ENCODE data around the gene GPR82.

GPR82 gene

DNA sequence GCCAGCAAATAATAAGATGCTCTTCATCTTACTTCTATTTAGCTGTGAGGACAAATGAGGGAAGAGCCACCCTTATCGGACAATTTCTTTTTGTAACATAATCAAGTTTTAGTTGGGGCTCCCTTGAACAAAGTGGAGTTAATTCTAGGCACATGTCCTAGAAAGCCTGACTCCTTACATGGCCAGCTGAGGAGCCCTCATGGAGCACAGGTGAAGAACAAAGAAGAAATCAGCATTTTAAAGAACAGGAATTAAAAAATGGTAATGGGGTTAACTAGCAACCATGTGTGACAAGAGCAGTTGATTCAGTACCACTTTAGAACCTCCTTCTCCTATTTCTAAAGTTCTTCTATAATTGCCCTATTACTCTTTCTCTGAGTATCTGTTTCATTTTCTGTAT is 15.9 kb downstream of the GPR82 start:
- Histone ChIP-seq H2BK5ac (ENCODE audit: low read depth, low read length, poor library complexity) (no peak overlapping the region), H2AFZ (ENCODE audit: insufficient read depth, low read length, poor library complexity) (no peak overlapping the region), H2BK12ac (ENCODE audit: low read length) (no peak overlapping the region), H3K4me3 (ENCODE audit: low read depth, low read length) (no peak overlapping the region), H3K4me2 (ENCODE audit: low read length) (no peak overlapping the region), H3K9me3 (ENCODE audit: insufficient read depth, low read depth, low read length) (no peaks in the 10 kb centered on the region), H3K23ac (ENCODE audit: low read length) (no peak overlapping the region), H3K18ac (ENCODE audit: low read length) (no peak overlapping the region), H4K8ac (ENCODE audit: low read depth, low read length) (no peak overlapping the region), H2AK5ac (ENCODE audit: low read length) (no peak overlapping the region), H2BK120ac (ENCODE audit: insufficient read depth, low read length, poor library complexity) (no peak overlapping the region), H3K27ac (ENCODE audit: low read depth, low read length) (no peak overlapping the region), H3K9ac (ENCODE audit: low read length) (no peak overlapping the region), H3K4me1 (ENCODE audit: control insufficient read depth in 1 of 2, insufficient read depth in 2 of 2, low read length in 2 of 2) (no peaks in the 10 kb centered on the region), H3K4ac (ENCODE audit: low read depth, low read length) (no peak overlapping the region), H3K14ac (ENCODE audit: low read length) (no peak overlapping the region), H3K79me2 (ENCODE audit: control insufficient read depth, insufficient read depth, low read length, poor library complexity) (no peaks in the 10 kb centered on the region), H4K91ac (ENCODE audit: low read depth, low read length) (no peak overlapping the region), H3K36me3 (ENCODE audit: control insufficient read depth in 1 of 2, insufficient read depth in 2 of 2, low read length in 2 of 2) (no peaks in the 10 kb centered on the region), H3K79me1 (ENCODE audit: low read length) (no peaks in the 10 kb centered on the region), H3K27me3 (ENCODE audit: insufficient read depth, low read length) (no peaks in the 10 kb centered on the region), H4K12ac (ENCODE audit: low read depth, low read length) (no peak overlapping the region)
- DNase-seq, result no peak
- WGBS (ENCODE audit: extremely low coverage, insufficient coverage, insufficient read length), result no CpG with 5 or more reads among the region's 1 CpG

DNA sequence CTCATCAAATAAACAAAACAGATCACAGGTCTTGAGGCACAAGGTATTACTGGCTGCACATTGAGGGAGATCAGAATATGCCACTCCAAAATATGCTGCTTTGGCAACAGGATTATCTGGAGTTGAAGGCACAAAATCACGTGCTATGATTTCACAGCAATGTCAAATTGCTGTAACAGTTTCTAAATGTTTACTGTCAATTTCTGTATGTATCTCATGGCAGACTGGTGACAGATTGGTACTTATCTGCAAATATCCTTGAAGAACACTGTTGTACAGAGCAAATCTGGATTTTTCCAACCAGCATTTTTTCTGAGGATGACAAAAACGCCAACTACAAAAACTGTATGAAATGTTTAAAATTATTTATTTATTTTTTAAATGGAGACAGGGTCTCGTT is 26.7 kb downstream of the GPR82 start:
- Histone ChIP-seq H3K4ac (ENCODE audit: low read depth, low read length) (no peak overlapping the region), H3K79me1 (ENCODE audit: low read length) (no peaks in the 10 kb centered on the region), H2BK5ac (ENCODE audit: low read depth, low read length, poor library complexity) (no peak overlapping the region), H2AFZ (ENCODE audit: insufficient read depth, low read length, poor library complexity) (no peak overlapping the region), H3K18ac (ENCODE audit: low read length) (no peak overlapping the region), H2AK5ac (ENCODE audit: low read length) (no peak overlapping the region), H4K12ac (ENCODE audit: low read depth, low read length) (no peak overlapping the region), H3K14ac (ENCODE audit: low read length) (no peak overlapping the region), H3K23ac (ENCODE audit: low read length) (no peak overlapping the region), H3K36me3 (ENCODE audit: control insufficient read depth in 1 of 2, insufficient read depth in 2 of 2, low read length in 2 of 2) (no peaks in the 10 kb centered on the region), H2BK12ac (ENCODE audit: low read length) (no peak overlapping the region), H3K4me2 (ENCODE audit: low read length) (no peak overlapping the region), H3K9ac (ENCODE audit: low read length) (no peak overlapping the region), H4K91ac (ENCODE audit: low read depth, low read length) (no peak overlapping the region), H3K9me3 (ENCODE audit: insufficient read depth, low read depth, low read length) (no peaks in the 10 kb centered on the region), H3K4me3 (ENCODE audit: low read depth, low read length) (no peak overlapping the region), H2BK120ac (ENCODE audit: insufficient read depth, low read length, poor library complexity) (no peak overlapping the region), H4K8ac (ENCODE audit: low read depth, low read length) (no peak overlapping the region), H3K27ac (ENCODE audit: low read depth, low read length) (no peak overlapping the region), H3K4me1 (ENCODE audit: control insufficient read depth in 1 of 2, insufficient read depth in 2 of 2, low read length in 2 of 2) (no peaks in the 10 kb centered on the region), H3K79me2 (ENCODE audit: control insufficient read depth, insufficient read depth, low read length, poor library complexity) (no peaks in the 10 kb centered on the region), H3K27me3 (ENCODE audit: insufficient read depth, low read length) (no peaks in the 10 kb centered on the region)
- WGBS (ENCODE audit: extremely low coverage, insufficient coverage, insufficient read length), result no CpG with 5 or more reads among the region's 3 CpGs
- no peak for DNase-seq

DNA sequence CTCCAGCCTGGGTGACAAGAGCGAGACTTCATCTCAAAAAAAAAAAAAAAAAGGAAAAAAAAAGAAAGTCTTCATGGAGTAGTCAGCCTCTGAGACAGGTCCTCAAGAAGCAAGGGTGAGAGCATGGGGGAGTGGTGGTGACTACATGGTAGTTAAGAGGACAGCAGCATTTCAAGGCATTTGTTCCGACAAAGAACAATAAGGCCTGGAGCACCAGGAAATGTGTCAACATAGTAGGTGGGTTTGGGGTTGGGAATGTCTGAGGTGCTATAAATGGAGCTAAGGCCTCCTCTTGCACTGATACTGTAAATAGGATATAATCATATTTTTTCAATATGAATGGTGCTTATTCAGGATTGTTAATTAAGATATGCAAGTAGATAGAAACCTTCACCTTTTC is 34.4 kb downstream of the GPR82 start:
- H2BK120ac ChIP-seq (ENCODE audit: insufficient read depth, low read length, poor library complexity), result no peak overlapping the region
- no peaks in the 10 kb centered on the region for H3K36me3 ChIP-seq (ENCODE audit: control insufficient read depth in 1 of 2, insufficient read depth in 2 of 2, low read length in 2 of 2)
- DNase-seq, result no peak
- no peak overlapping the region for H2AFZ ChIP-seq (ENCODE audit: insufficient read depth, low read length, poor library complexity)
- no peak overlapping the region for H3K18ac ChIP-seq (ENCODE audit: low read length)
- no peak overlapping the region for H4K12ac ChIP-seq (ENCODE audit: low read depth, low read length)
- H4K8ac ChIP-seq (ENCODE audit: low read depth, low read length), result no peak overlapping the region
- H3K14ac ChIP-seq (ENCODE audit: low read length), result no peak overlapping the region
- no peaks in the 10 kb centered on the region for H3K79me1 ChIP-seq (ENCODE audit: low read length)
- no peaks in the 10 kb centered on the region for H3K9me3 ChIP-seq (ENCODE audit: insufficient read depth, low read depth, low read length)
- no peak overlapping the region for H2BK12ac ChIP-seq (ENCODE audit: low read length)
- H2BK5ac ChIP-seq (ENCODE audit: low read depth, low read length, poor library complexity), result no peak overlapping the region
- H4K91ac ChIP-seq (ENCODE audit: low read depth, low read length), result no peak overlapping the region
- no CpG with 5 or more reads among the region's 2 CpGs for WGBS (ENCODE audit: extremely low coverage, insufficient coverage, insufficient read length)
- H3K4me3 ChIP-seq (ENCODE audit: low read depth, low read length), result no peak overlapping the region
- no peak overlapping the region for H3K23ac ChIP-seq (ENCODE audit: low read length)
- no peak overlapping the region for H3K4ac ChIP-seq (ENCODE audit: low read depth, low read length)
- no peak overlapping the region for H3K27ac ChIP-seq (ENCODE audit: low read depth, low read length)
- H3K4me2 ChIP-seq (ENCODE audit: low read length), result no peak overlapping the region
- no peaks in the 10 kb centered on the region for H3K79me2 ChIP-seq (ENCODE audit: control insufficient read depth, insufficient read depth, low read length, poor library complexity)
- H3K9ac ChIP-seq (ENCODE audit: low read length), result no peak overlapping the region
- H3K27me3 ChIP-seq (ENCODE audit: insufficient read depth, low read length), result no peaks in the 10 kb centered on the region
- no peak overlapping the region for H2AK5ac ChIP-seq (ENCODE audit: low read length)
- H3K4me1 ChIP-seq (ENCODE audit: control insufficient read depth in 1 of 2, insufficient read depth in 2 of 2, low read length in 2 of 2), result no peaks in the 10 kb centered on the region

DNA sequence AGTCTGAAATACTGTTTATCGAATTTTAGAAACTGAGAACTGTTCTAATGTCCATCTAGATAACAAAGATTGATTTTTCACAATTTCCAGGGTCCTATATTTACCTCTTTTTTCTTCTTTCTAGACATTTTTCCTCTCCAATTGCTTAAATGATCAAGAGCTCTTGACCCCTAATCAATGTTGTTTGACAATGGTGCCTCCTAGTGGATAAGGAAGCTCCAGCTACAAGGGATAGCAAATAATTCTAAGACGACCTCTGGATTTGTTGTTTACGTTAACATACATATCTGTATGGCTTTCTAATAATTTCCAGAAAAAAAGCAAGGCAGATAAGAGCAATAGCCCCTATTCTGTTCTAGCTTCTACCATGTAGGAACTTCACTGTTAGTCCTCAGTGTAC is 35.8 kb downstream of the GPR82 start:
- Histone ChIP-seq H3K23ac (ENCODE audit: low read length) (no peak overlapping the region), H3K9ac (ENCODE audit: low read length) (no peak overlapping the region), H2BK5ac (ENCODE audit: low read depth, low read length, poor library complexity) (no peak overlapping the region)

More for the DNA sequence above, 35.8 kb downstream of the GPR82 start:
- Histone ChIP-seq H2AK5ac (ENCODE audit: low read length) (no peak overlapping the region), H4K91ac (ENCODE audit: low read depth, low read length) (no peak overlapping the region), H3K18ac (ENCODE audit: low read length) (no peak overlapping the region), H3K4me2 (ENCODE audit: low read length) (no peak overlapping the region), H3K27ac (ENCODE audit: low read depth, low read length) (no peak overlapping the region), H2AFZ (ENCODE audit: insufficient read depth, low read length, poor library complexity) (no peak overlapping the region), H2BK120ac (ENCODE audit: insufficient read depth, low read length, poor library complexity) (no peak overlapping the region), H3K27me3 (ENCODE audit: insufficient read depth, low read length) (no peaks in the 10 kb centered on the region), H4K8ac (ENCODE audit: low read depth, low read length) (no peak overlapping the region), H3K79me2 (ENCODE audit: control insufficient read depth, insufficient read depth, low read length, poor library complexity) (no peaks in the 10 kb centered on the region), H3K9me3 (ENCODE audit: insufficient read depth, low read depth, low read length) (no peaks in the 10 kb centered on the region), H3K4me1 (ENCODE audit: control insufficient read depth in 1 of 2, insufficient read depth in 2 of 2, low read length in 2 of 2) (no peaks in the 10 kb centered on the region), H3K36me3 (ENCODE audit: control insufficient read depth in 1 of 2, insufficient read depth in 2 of 2, low read length in 2 of 2) (no peaks in the 10 kb centered on the region), H3K79me1 (ENCODE audit: low read length) (no peaks in the 10 kb centered on the region), H2BK12ac (ENCODE audit: low read length) (no peak overlapping the region), H3K4me3 (ENCODE audit: low read depth, low read length) (no peak overlapping the region), H3K4ac (ENCODE audit: low read depth, low read length) (no peak overlapping the region), H4K12ac (ENCODE audit: low read depth, low read length) (no peak overlapping the region), H3K14ac (ENCODE audit: low read length) (no peak overlapping the region)
- WGBS (ENCODE audit: extremely low coverage, insufficient coverage, insufficient read length), result no CpG with 5 or more reads among the region's 3 CpGs
- DNase-seq, result peak in 1 of 2 donors; percentile 68
